GM21576 (cell line): ENCODE results near the gene PRMT3.
"Not testable (repeated sequence)": the region's sequence is repeated elsewhere in the genome, so short reads cannot be mapped to it uniquely, and the experiment has no call there.

Experiments used
- ATAC-seq: cut with Tn5 transposase; IDR thresholded peaks from one replicate; pipeline ENCODE4 v1.9.1; 2021; ENCODE audit warnings: mild to moderate bottlenecking, moderate library complexity; ENCODE audit not compliant: unreplicated experiment

Gene PRMT3

GRCh38 chr11:20453657-20454316, 66.3 kb downstream of the PRMT3 start:
- no peak for ATAC-seq

GRCh38 chr11:20457001-20457799, 69.7 kb downstream of the PRMT3 start:
- no peak for ATAC-seq

- no peak for ATAC-seq
Observed at GRCh38 chr11:20457934-20458680, 70.6 kb downstream of the PRMT3 start.

- no peak for ATAC-seq
Observed at GRCh38 chr11:20458905-20459632, 71.6 kb downstream of the PRMT3 start.

GRCh38 chr11:20459865-20460264, 72.3 kb downstream of the PRMT3 start:
- no peak for ATAC-seq

GRCh38 chr11:20464518-20464917, 77.0 kb downstream of the PRMT3 start:
- ATAC-seq, result no peak

- no peak for ATAC-seq
Observed at GRCh38 chr11:20467487-20468185, 80.1 kb downstream of the PRMT3 start.

GRCh38 chr11:20470348-20470747, 82.8 kb downstream of the PRMT3 start:
- ATAC-seq, result no peak

- ATAC-seq, result not testable (repeated sequence)
Observed at GRCh38 chr11:20471929-20472328, 84.4 kb downstream of the PRMT3 start.

GRCh38 chr11:20474176-20474881, 86.8 kb downstream of the PRMT3 start:
- no peak for ATAC-seq

GRCh38 chr11:20474882-20475517, 87.5 kb downstream of the PRMT3 start:
- ATAC-seq, result no peak

- ATAC-seq, result no peak
Observed at GRCh38 chr11:20477418-20478090, 90.0 kb downstream of the PRMT3 start.

GRCh38 chr11:20479513-20479912, 92.0 kb downstream of the PRMT3 start:
- no peak for ATAC-seq

GRCh38 chr11:20483931-20484330, 96.4 kb downstream of the PRMT3 start:
- no peak for ATAC-seq

- not testable (repeated sequence) for ATAC-seq
Observed at GRCh38 chr11:20484416-20484815, 96.9 kb downstream of the PRMT3 start.

GRCh38 chr11:20488352-20488751, 100.8 kb downstream of the PRMT3 start:
- no peak for ATAC-seq

GRCh38 chr11:20489948-20490347, 102.4 kb downstream of the PRMT3 start:
- peak; percentile 69 for ATAC-seq

- ATAC-seq, result no peak
Observed at GRCh38 chr11:20493340-20493739, 105.8 kb downstream of the PRMT3 start.
